Stimulated activated CD8-positive, alpha-beta memory T cell treated with anti-CD3 and anti-CD28 coated beads, Interleukin-12 subunit alpha, Interleukin-12 subunit beta, amount 100 ng/mL, for 1 hour (primary cell): Measurements from ENCODE around the gene LRCH3.
"Not testable (repeated sequence)": the region's sequence is repeated elsewhere in the genome, so short reads cannot be mapped to it uniquely, and the experiment has no call there.

ENCODE experiments used
- DNase-seq: peaks from one replicate; pipeline ENCODE4 v3.0.0-alpha.2; 2020; ENCODE audit warnings: low read depth

The LRCH3 gene

GRCh38 chr3:197887430-197888053, 96.5 kb downstream of the LRCH3 start:
- DNase-seq = not testable (repeated sequence)

- no peak for DNase-seq
Measured at GRCh38 chr3:197888511-197888910, 97.5 kb downstream of the LRCH3 start.

GRCh38 chr3:197889204-197889930, 98.3 kb downstream of the LRCH3 start:
- DNase-seq = no peak

- no peak for DNase-seq
Measured at GRCh38 chr3:197890693-197891092, 99.6 kb downstream of the LRCH3 start.

- no peak for DNase-seq
Measured at GRCh38 chr3:197892162-197892561, 101.1 kb downstream of the LRCH3 start.

- DNase-seq = no peak
Measured at GRCh38 chr3:197896421-197896820, 105.4 kb downstream of the LRCH3 start.

GRCh38 chr3:197899833-197900478, 108.9 kb downstream of the LRCH3 start:
- DNase-seq = no peak

- no peak for DNase-seq
Measured at GRCh38 chr3:197901626-197902025, 110.6 kb downstream of the LRCH3 start.

GRCh38 chr3:197906023-197906849, 115.2 kb downstream of the LRCH3 start:
- DNase-seq = peak; percentile 54

- DNase-seq = no peak
Measured at GRCh38 chr3:197906850-197907187, 115.8 kb downstream of the LRCH3 start.

- DNase-seq = no peak
Measured at GRCh38 chr3:197907196-197907595, 116.1 kb downstream of the LRCH3 start.

GRCh38 chr3:197908550-197908949, 117.5 kb downstream of the LRCH3 start:
- not testable (repeated sequence) for DNase-seq

- no peak for DNase-seq
Measured at GRCh38 chr3:197908957-197909701, 118.1 kb downstream of the LRCH3 start.

GRCh38 chr3:197912741-197913476, 121.9 kb downstream of the LRCH3 start:
- no peak for DNase-seq

- no peak for DNase-seq
Measured at GRCh38 chr3:197913641-197914380, 122.8 kb downstream of the LRCH3 start.

GRCh38 chr3:197921429-197922275, 130.6 kb downstream of the LRCH3 start:
- not testable (repeated sequence) for DNase-seq

- DNase-seq = no peak
Measured at GRCh38 chr3:197926418-197926817, 135.4 kb downstream of the LRCH3 start.

GRCh38 chr3:197927578-197927977, 136.5 kb downstream of the LRCH3 start:
- DNase-seq = not testable (repeated sequence)

GRCh38 chr3:197936819-197937384, 145.8 kb downstream of the LRCH3 start:
- DNase-seq = no peak
